NCI-H2081 treated with DMSO at 0.1 percent for 48 hours (cell line): Measurements from ENCODE around the gene APLF.

ENCODE experiments used
- DNase-seq: peaks from one replicate; lab custom pipeline; 2025; lab: John Stamatoyannopoulos, UW

Gene APLF, protein sequence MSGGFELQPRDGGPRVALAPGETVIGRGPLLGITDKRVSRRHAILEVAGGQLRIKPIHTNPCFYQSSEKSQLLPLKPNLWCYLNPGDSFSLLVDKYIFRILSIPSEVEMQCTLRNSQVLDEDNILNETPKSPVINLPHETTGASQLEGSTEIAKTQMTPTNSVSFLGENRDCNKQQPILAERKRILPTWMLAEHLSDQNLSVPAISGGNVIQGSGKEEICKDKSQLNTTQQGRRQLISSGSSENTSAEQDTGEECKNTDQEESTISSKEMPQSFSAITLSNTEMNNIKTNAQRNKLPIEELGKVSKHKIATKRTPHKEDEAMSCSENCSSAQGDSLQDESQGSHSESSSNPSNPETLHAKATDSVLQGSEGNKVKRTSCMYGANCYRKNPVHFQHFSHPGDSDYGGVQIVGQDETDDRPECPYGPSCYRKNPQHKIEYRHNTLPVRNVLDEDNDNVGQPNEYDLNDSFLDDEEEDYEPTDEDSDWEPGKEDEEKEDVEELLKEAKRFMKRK

GRCh38 chr2:68467077-68467960 lies at the start of gene APLF, which contains the start of gene FBXO48:
Gene APLF (plus strand): TSS chr2:68467585. CDS start chr2:68467732, 147 bp downstream.
Gene FBXO48 (minus strand): TSS chr2:68467294. CDS start chr2:68465145, 2,149 bp downstream.
- peak; percentile 80 for DNase-seq

DNA sequence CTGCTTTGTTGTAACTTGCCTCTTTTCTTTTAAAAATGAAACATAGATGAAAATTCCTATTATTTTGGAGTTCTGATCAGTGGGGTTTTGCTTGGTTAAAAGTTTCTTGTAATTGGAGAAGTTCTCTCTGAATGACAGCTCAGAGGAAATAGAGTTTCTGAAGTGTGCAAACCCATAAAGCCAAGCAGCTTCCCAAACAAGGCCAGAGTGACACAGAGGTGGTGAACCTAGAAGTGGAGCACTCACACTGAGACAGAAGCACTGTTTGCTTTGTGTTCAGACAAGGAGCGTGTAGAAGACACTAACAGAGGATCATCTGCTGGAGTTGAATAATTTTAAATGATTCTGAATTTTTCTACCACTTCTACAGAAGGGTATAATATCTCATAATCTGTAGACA lies 49.5 kb upstream of the APLF start:
- no peak for DNase-seq

DNA sequence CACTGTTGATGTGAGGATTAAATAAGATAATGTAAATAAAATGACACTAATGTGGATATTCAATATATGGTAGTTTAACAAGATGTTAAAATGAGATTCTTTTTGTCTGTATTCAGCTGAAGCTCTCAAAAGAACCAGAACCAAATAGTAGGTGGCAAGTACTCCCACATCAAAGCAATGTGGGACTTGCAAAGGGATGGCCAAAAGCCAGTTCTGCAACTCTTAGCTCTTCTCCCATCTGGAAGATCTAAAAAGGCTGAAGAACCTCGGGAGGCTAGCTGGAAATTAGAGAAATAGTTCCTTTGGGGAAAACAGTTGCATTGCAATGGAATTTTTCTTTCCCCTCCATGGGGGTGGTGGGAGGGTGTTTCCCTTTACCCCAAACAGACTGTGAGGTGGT lies 49.0 kb upstream of the APLF start:
- no peak for DNase-seq

- DNase-seq: no peak
Observed at GRCh38 chr2:68418855-68419254, 48.5 kb upstream of the APLF start.

DNA sequence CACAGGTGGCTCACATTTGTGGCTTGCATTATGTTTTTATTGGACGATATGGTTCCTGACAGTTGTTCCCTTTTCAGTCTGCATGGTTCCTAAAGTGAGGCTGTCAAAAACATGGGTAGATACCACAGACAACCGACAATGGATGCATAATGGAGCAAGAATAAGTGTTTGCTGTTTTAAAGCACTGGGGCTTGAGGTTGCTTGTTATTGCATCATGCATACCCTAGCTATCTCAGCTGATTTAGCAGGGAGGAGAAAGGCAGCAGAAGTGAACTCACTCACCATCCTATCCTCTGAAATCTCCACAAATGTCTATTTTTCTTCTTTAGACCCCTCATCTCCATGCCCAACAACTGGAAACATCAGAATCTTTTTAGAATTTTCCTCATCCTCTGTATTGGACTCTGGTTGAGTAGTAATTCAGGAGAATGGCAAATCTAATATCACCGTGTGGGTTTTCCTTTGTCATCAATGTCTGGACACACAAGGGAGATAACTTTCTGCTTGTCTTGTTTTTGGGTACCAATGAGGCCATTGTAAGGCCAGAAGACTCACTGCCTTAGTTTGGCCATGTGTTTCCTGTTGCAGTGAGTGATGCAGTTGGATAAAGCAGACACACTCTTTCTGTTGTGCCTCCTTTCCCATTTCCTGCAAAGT lies 47.0 kb upstream of the APLF start:
- DNase-seq: no peak

GRCh38 chr2:68423966-68424650 lies 43.3 kb upstream of the APLF start:
- DNase-seq: no peak

- DNase-seq: no peak
Observed at GRCh38 chr2:68425503-68425902, 41.9 kb upstream of the APLF start.

- no peak for DNase-seq
Observed at GRCh38 chr2:68426446-68426845, 40.9 kb upstream of the APLF start.

GRCh38 chr2:68426848-68427579 lies 40.4 kb upstream of the APLF start:
- no peak for DNase-seq

DNA sequence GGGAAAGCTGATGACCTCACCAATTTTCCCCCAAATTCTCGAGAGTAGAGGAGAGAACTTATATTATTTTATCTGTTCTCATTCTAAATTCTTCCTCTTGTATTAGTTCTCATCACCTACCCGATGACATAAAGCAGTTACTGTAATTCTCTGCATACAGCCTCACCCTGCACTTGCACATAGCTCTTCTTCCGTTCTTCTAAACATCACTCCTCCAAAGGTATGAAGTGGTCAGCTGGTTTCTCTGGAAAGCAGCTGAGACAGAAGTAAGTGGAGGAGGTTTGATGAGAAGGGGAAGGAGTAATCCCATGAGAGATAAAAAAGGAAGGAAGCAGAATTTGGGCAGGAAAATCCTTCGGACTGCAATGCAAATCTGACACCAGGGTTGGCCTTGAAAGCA lies 39.3 kb upstream of the APLF start:
- no peak for DNase-seq

- no peak for DNase-seq
Observed at GRCh38 chr2:68428746-68429145, 38.6 kb upstream of the APLF start.

GRCh38 chr2:68429311-68429826 lies 38.0 kb upstream of the APLF start:
- no peak for DNase-seq

DNA sequence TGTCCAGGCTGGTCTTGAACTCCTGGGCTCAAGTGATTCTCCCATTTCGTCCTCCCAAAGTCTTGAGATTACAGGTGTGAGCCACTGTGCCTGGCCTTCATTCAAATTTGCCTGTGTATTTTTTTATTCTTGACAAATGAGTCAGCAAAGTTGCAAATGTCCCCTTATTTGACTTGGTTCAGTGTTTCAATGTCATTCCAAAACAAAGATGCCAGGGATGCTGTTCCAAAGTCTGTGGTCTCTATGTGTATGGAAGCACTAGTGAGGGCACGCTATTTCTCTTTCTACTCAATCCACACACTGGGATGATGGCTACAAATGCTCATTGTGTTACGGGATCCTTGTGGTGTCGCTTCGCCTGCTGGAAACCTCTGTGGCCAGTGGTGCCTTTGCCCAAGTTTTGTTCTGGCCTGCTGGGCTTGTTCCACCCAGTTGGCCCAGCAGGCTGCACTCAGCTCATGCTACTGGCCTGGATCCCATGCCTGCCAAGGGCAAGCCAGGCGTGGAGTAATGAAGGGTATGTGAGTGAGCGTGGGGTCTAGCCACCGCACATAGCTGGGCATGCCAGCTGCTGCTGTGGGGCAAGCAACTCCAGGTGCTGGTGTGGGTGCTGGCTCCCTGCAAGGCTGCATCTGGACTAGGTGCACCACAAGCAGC lies 35.9 kb upstream of the APLF start:
- no peak for DNase-seq

- no peak for DNase-seq
Observed at GRCh38 chr2:68432696-68433658, 34.4 kb upstream of the APLF start.

- no peak for DNase-seq
Observed at GRCh38 chr2:68434981-68435380, 32.4 kb upstream of the APLF start.

- no peak for DNase-seq
Observed at GRCh38 chr2:68435615-68436014, 31.8 kb upstream of the APLF start.

- no peak for DNase-seq
Observed at GRCh38 chr2:68436270-68436669, 31.1 kb upstream of the APLF start.

GRCh38 chr2:68438455-68439303 lies 28.7 kb upstream of the APLF start:
- no peak for DNase-seq
